OCI-LY1 (cell line): Measurements from ENCODE around the gene PDE6B.

ENCODE experiments used
- H2AFZ ChIP-seq: fragments of 200-600 bp; sonication (generic), shearing (Covaris generic); 2 replicates; pipeline ENCODE4 v1.6.0; 2014; ENCODE audit warnings: antibody characterized with exemption, mild to moderate bottlenecking, low read length
- H3F3A ChIP-seq: fragments of 200-600 bp; sonication (generic), shearing (Covaris generic); 2 replicates; pipeline ENCODE4 v1.6.0; 2014; ENCODE audit warnings: mild to moderate bottlenecking, antibody characterized with exemption, low read length, moderate library complexity; ENCODE audit not compliant: insufficient read depth
- H3K27ac ChIP-seq: fragments of 200-600 bp; sonication (generic); 2 replicates; pipeline ENCODE4 v1.5.1; 2014; ENCODE audit warnings: low read length, mixed run types, mild to moderate bottlenecking, low read depth; ENCODE audit not compliant: poor library complexity, severe bottlenecking
- H3K27me3 ChIP-seq: fragments of 200-600 bp; sonication (generic); 2 replicates; pipeline ENCODE4 v1.6.0; 2014; ENCODE audit warnings: antibody characterized with exemption, mild to moderate bottlenecking, low read length, moderate library complexity; ENCODE audit not compliant: insufficient read depth
- H3K36me3 ChIP-seq: fragments of 200-600 bp; sonication (generic); 2 replicates; pipeline ENCODE4 v1.6.1; 2014; ENCODE audit warnings: mild to moderate bottlenecking, antibody characterized with exemption, low read length, moderate library complexity, mixed read lengths; ENCODE audit not compliant: insufficient read depth
- H3K4me1 ChIP-seq: fragments of 200-600 bp; sonication (generic); 2 replicates; pipeline ENCODE4 v1.5.1; 2014; ENCODE audit warnings: mild to moderate bottlenecking, low read length, moderate library complexity; ENCODE audit not compliant: insufficient read depth, severe bottlenecking
- H3K4me2 ChIP-seq: fragments of 200-600 bp; sonication (generic), shearing (Covaris generic); 2 replicates; pipeline ENCODE4 v1.6.1; 2014; ENCODE audit warnings: low read length
- H3K4me3 ChIP-seq: fragments of 200-600 bp; sonication (generic); 2 replicates; pipeline ENCODE4 v1.5.1; 2014; ENCODE audit warnings: low read length, low read depth, mild to moderate bottlenecking, mixed read lengths; ENCODE audit not compliant: poor library complexity, severe bottlenecking
- H3K79me2 ChIP-seq: fragments of 200-600 bp; shearing (Covaris generic); 2 replicates; pipeline ENCODE4 v1.6.1; 2016; ENCODE audit warnings: mixed run types, low read length, mixed read lengths; ENCODE audit not compliant: insufficient read depth
- H3K9ac ChIP-seq: fragments of 200-600 bp; sonication (generic), shearing (Covaris generic); 2 replicates; pipeline ENCODE4 v1.6.1; 2014; ENCODE audit warnings: mild to moderate bottlenecking, low read length, mixed read lengths
- H3K9me2 ChIP-seq: fragments of 200-600 bp; sonication (generic), shearing (Covaris generic); 2 replicates; pipeline ENCODE4 v1.6.1; 2014; ENCODE audit warnings: low read depth, mild to moderate bottlenecking, low read length, mixed read lengths
- H3K9me3 ChIP-seq: fragments of 200-600 bp; shearing (Covaris generic); 2 replicates; pipeline ENCODE4 v1.6.1; 2014; ENCODE audit warnings: low read length, mixed read lengths
- H4K20me1 ChIP-seq: fragments of 200-600 bp; sonication (generic), shearing (Covaris generic); 2 replicates; pipeline ENCODE4 v1.6.0; 2016; ENCODE audit warnings: mild to moderate bottlenecking, low read length; ENCODE audit not compliant: insufficient read depth
- CTCF ChIP-seq: fragments of 200-600 bp; sonication (generic), shearing (Covaris generic); IDR thresholded peaks from 2 replicates; pipeline ENCODE4 v1.5.1; 2017; ENCODE audit warnings: mild to moderate bottlenecking, antibody characterized with exemption, low read length, moderate library complexity, mixed read lengths
- EZH2 ChIP-seq: fragments of 200-600 bp; sonication (generic), shearing (Covaris generic); IDR thresholded peaks from 2 replicates; pipeline ENCODE4 v1.8.0; 2017; ENCODE audit warnings: borderline replicate concordance, mixed run types, mild to moderate bottlenecking, antibody characterized with exemption, low read length, moderate library complexity, mixed read lengths

Gene PDE6B

GRCh38 chr4:683982-684622 lies 58.7 kb downstream of the PDE6B start:
- Histone ChIP-seq H3K9me3 (no peaks in the 10 kb centered on the region), H3F3A (no peaks in the 10 kb centered on the region), H3K9me2 (no peaks in the 10 kb centered on the region), H3K27me3 (no peaks in the 10 kb centered on the region; the same call in 1 of the 2 replicates), H3K4me2 (no peak overlapping the region), H3K27ac (no peak overlapping the region), H3K36me3 (no peaks in the 10 kb centered on the region), H3K4me3 (no peak overlapping the region), H3K9ac (no peak overlapping the region), H2AFZ (no peak overlapping the region), H4K20me1 (no peaks in the 10 kb centered on the region), H3K4me1 (peaks cover 6% of the 10 kb centered on the region), H3K79me2 (no peaks in the 10 kb centered on the region)
- TF ChIP-seq EZH2 (no peak), CTCF (peak; percentile 54)

- Histone ChIP-seq H3K9me3 (no peaks in the 10 kb centered on the region), H3K4me1 (peaks cover 6% of the 10 kb centered on the region), H3K36me3 (no peaks in the 10 kb centered on the region), H3K27ac (no peak overlapping the region), H3K4me3 (no peak overlapping the region), H4K20me1 (no peaks in the 10 kb centered on the region), H3K9ac (no peak overlapping the region), H3K9me2 (no peaks in the 10 kb centered on the region), H3F3A (no peaks in the 10 kb centered on the region), H3K79me2 (no peaks in the 10 kb centered on the region), H3K27me3 (no peaks in the 10 kb centered on the region; the same call in 1 of the 2 replicates), H3K4me2 (no peak overlapping the region), H2AFZ (no peak overlapping the region)
- TF ChIP-seq EZH2 (no peak), CTCF (no peak)
Observed at GRCh38 chr4:684623-685327, 59.4 kb downstream of the PDE6B start.

- TF ChIP-seq EZH2, result no peak
- no peak for TF ChIP-seq CTCF
- Histone ChIP-seq H3K4me1 (peaks cover 6% of the 10 kb centered on the region), H3K27me3 (no peaks in the 10 kb centered on the region; the same call in 1 of the 2 replicates), H3K4me2 (no peak overlapping the region), H3K36me3 (no peaks in the 10 kb centered on the region), H3K9ac (no peak overlapping the region), H3K9me3 (no peaks in the 10 kb centered on the region), H3F3A (no peaks in the 10 kb centered on the region), H2AFZ (no peak overlapping the region), H3K4me3 (no peak overlapping the region), H3K27ac (no peak overlapping the region), H3K9me2 (no peaks in the 10 kb centered on the region), H4K20me1 (no peaks in the 10 kb centered on the region), H3K79me2 (no peaks in the 10 kb centered on the region)
Observed at GRCh38 chr4:685679-686412, 60.5 kb downstream of the PDE6B start.
